HK-2 (cell line): ENCODE data around the gene SERPINA1.
"Not testable (repeated sequence)": the region's sequence is repeated elsewhere in the genome, so short reads cannot be mapped to it uniquely, and the experiment has no call there.

Experiments
- DNase-seq: peaks from one replicate; pipeline ENCODE4 v3.0.0-alpha.2; 2018; ENCODE audit not compliant: unreplicated experiment

Gene SERPINA1

GRCh38 chr14:94369766-94370523 lies 18.5 kb downstream of the SERPINA1 start:
- not testable (repeated sequence) for DNase-seq

GRCh38 chr14:94368956-94369355 lies 19.4 kb downstream of the SERPINA1 start:
- DNase-seq: no peak

GRCh38 chr14:94368243-94368590 lies 20.2 kb downstream of the SERPINA1 start:
- DNase-seq: no peak

GRCh38 chr14:94367347-94368242 lies 20.8 kb downstream of the SERPINA1 start:
- DNase-seq: no peak

- DNase-seq: no peak
These were observed 22.1 kb downstream of the SERPINA1 start, which contains the start of gene SERPINA2 for GRCh38 chr14:94366146-94366915. TSS of gene SERPINA2 (minus strand) at chr14:94366698.

- no peak for DNase-seq
These were observed 22.8 kb downstream of the SERPINA1 start for GRCh38 chr14:94365624-94366023.

GRCh38 chr14:94364964-94365363 lies 23.4 kb downstream of the SERPINA1 start:
- no peak for DNase-seq

GRCh38 chr14:94364037-94364436 lies 24.4 kb downstream of the SERPINA1 start:
- no peak for DNase-seq

GRCh38 chr14:94363151-94363624 lies 25.2 kb downstream of the SERPINA1 start:
- DNase-seq: no peak

GRCh38 chr14:94362614-94363133 lies 25.7 kb downstream of the SERPINA1 start:
- no peak for DNase-seq

GRCh38 chr14:94361682-94362081 lies 26.7 kb downstream of the SERPINA1 start:
- DNase-seq: no peak

GRCh38 chr14:94360945-94361565 lies 27.3 kb downstream of the SERPINA1 start:
- DNase-seq: no peak

GRCh38 chr14:94357166-94357565 lies 31.2 kb downstream of the SERPINA1 start:
- DNase-seq: no peak

GRCh38 chr14:94356379-94357056 lies 31.9 kb downstream of the SERPINA1 start:
- no peak for DNase-seq

- DNase-seq: peak; percentile 67
These were observed 33.1 kb downstream of the SERPINA1 start for GRCh38 chr14:94355191-94355794.

GRCh38 chr14:94354638-94355185 lies 33.7 kb downstream of the SERPINA1 start:
- DNase-seq: no peak

- DNase-seq: not testable (repeated sequence)
These were observed 34.2 kb downstream of the SERPINA1 start for GRCh38 chr14:94354190-94354589.

- DNase-seq: no peak
These were observed 39.1 kb downstream of the SERPINA1 start for GRCh38 chr14:94349276-94349675.

GRCh38 chr14:94348836-94349235 lies 39.6 kb downstream of the SERPINA1 start:
- DNase-seq: no peak

- no peak for DNase-seq
These were observed 41.6 kb downstream of the SERPINA1 start for GRCh38 chr14:94346841-94347240.
